ENCODE results near the gene CD8B.

The CD8B gene

GRCh38 chr2:86794861-86795260, 66.8 kb downstream of the CD8B start:
- DNase-seq: peak; percentile 48

GRCh38 chr2:86793752-86794151, 67.9 kb downstream of the CD8B start:
- peak; percentile 49 for DNase-seq

GRCh38 chr2:86791573-86791972, 70.1 kb downstream of the CD8B start:
- DNase-seq: no peak

- DNase-seq: peak; percentile 73
These were observed 70.8 kb downstream of the CD8B start, which contains the start of gene CD8A for GRCh38 chr2:86790676-86791572. Gene CD8A (minus strand): TSS chr2:86790913. CDS start chr2:86790825, 88 bp downstream.

- peak; percentile 20 for DNase-seq
These were observed 71.5 kb downstream of the CD8B start for GRCh38 chr2:86790134-86790675.

- no peak for DNase-seq
These were observed 72.0 kb downstream of the CD8B start for GRCh38 chr2:86789687-86790133.

- peak; percentile 41 for DNase-seq
These were observed 72.6 kb downstream of the CD8B start for GRCh38 chr2:86788881-86789686.

GRCh38 chr2:86788165-86788564, 73.5 kb downstream of the CD8B start:
- DNase-seq: no peak

- peak; percentile 62 for DNase-seq
These were observed 74.0 kb downstream of the CD8B start for GRCh38 chr2:86787736-86788135.

- peak; percentile 86 for DNase-seq
These were observed 75.6 kb downstream of the CD8B start for GRCh38 chr2:86786001-86786536.

GRCh38 chr2:86785456-86785855, 76.2 kb downstream of the CD8B start:
- peak; percentile 79 for DNase-seq

- peak; percentile 23 for DNase-seq
These were observed 77.9 kb downstream of the CD8B start for GRCh38 chr2:86783615-86784339.

- DNase-seq: no peak
These were observed 78.9 kb downstream of the CD8B start for GRCh38 chr2:86782748-86783147.

GRCh38 chr2:86781363-86781762, 80.3 kb downstream of the CD8B start:
- DNase-seq: no peak

- no peak for DNase-seq
These were observed 81.7 kb downstream of the CD8B start for GRCh38 chr2:86779971-86780370.

- no peak for DNase-seq
These were observed 82.7 kb downstream of the CD8B start for GRCh38 chr2:86778957-86779356.

- no peak for DNase-seq
These were observed 85.2 kb downstream of the CD8B start for GRCh38 chr2:86776532-86776931.

GRCh38 chr2:86775338-86775737, 86.3 kb downstream of the CD8B start:
- DNase-seq: no peak

GRCh38 chr2:86774862-86775261, 86.8 kb downstream of the CD8B start:
- DNase-seq: no peak

- no peak for DNase-seq
These were observed 89.1 kb downstream of the CD8B start for GRCh38 chr2:86772611-86773010.

- DNase-seq: no peak
These were observed 90.8 kb downstream of the CD8B start for GRCh38 chr2:86770816-86771301.

GRCh38 chr2:86769838-86770237, 91.8 kb downstream of the CD8B start:
- DNase-seq: no peak

Measured in CD4-positive, alpha-beta T cell treated with Interleukin-12 subunit alpha and Interleukin-12 subunit beta, for 1 hour (primary cell).